HL-60/S4 (cell line): ENCODE measurements around the gene SUMO2.

Experiments used
- in situ Hi-C: fragments of 300-500 bp; cut with MboI; formaldehyde crosslinking; loops from 2 replicates; pipeline ENCODE4 v1.14.3; 2022; ENCODE audit warnings: low sequenced_read_pairs

SUMO2 gene

GRCh38 chr17:75124819-75125162, 58.0 kb downstream of the SUMO2 start:
- in situ Hi-C loops = no loop called here

DNA sequence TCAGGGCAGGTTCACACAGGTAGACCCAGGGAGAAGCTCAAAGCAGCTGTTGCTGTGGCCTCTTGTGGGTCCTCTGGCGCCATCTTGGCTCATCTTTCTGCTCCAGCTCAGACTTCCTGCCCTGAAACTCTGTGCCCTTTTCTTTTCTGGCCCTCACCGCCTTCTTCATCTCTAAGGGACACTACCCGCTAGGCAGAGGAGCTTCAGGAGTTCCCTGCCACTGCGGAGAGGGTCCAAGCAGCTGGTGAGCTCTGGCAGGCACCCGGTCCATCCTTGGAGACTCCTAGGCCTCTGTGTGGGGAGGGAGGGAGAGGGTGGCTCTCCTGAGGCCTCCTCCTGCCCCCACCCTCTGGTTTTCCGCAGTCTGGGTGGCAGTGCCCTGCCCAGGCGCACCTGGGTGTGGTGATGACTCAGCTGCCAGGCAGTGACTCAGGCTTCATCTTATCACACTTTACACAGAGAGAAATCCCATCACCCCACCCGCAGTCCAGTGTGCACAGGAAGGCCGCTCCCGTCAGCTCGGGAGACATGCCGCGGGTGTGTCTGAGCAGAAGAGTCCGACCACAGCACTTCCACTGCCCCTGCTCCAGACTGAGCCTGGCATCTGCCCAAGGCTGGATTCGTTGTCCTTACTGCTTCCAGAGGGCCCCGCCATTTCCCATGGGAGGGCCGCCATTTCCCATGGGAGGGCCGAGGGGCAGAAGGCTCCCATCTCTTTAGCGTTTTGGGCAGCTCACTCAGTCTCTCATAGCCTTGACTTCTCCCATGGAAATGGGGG, 58.5 kb downstream of the SUMO2 start:
- in situ Hi-C loops = no loop called here

GRCh38 chr17:75118307-75118706, 64.5 kb downstream of the SUMO2 start:
- in situ Hi-C loops = no loop called here

GRCh38 chr17:75116737-75117136, 66.0 kb downstream of the SUMO2 start:
- in situ Hi-C loops = no loop called here
